Liver (tissue), 3 donors: Measurements from ENCODE around the gene RAB4B.

Experiments
- GABPA ChIP-seq, 2 donors: IDR thresholded peaks in 1 of 2; conservative IDR thresholded peaks in 1 of 2; 2 replicates each; pipeline ENCODE4 v1.6.1; 2016; ENCODE audit warnings: antibody characterized with exemption in 2 of 2, mild to moderate bottlenecking in 1 of 2, moderate library complexity in 1 of 2
- HNF4A ChIP-seq, 2 donors: conservative IDR thresholded peaks; 2 replicates each; pipeline ENCODE4 v1.6.1; 2016; ENCODE audit warnings: antibody characterized with exemption in 2 of 2, mild to moderate bottlenecking in 2 of 2
- HNF4G ChIP-seq: IDR thresholded peaks from 2 replicates; pipeline ENCODE4 v1.6.1; 2016; ENCODE audit warnings: antibody characterized with exemption
- RAD21 ChIP-seq, 2 donors: IDR thresholded peaks; 2 replicates each; pipeline ENCODE4 v1.6.1; 2016; ENCODE audit warnings: antibody characterized with exemption in 2 of 2, mild to moderate bottlenecking in 2 of 2
- RXRA ChIP-seq, 2 donors: IDR thresholded peaks; 2 replicates each; pipeline ENCODE4 v1.6.1; 2017 to 2018; ENCODE audit warnings: antibody characterized with exemption in 2 of 2, mild to moderate bottlenecking in 1 of 2
- TF ChIP-seq, protein P1 (sequence below): fragments of 150-350 bp; IDR thresholded peaks from 2 replicates; pipeline ENCODE4 v1.5.1; 2017; ENCODE audit warnings: improper control_type of control experiment, low read depth, low read length; ENCODE audit not compliant: missing input control
- TF ChIP-seq, protein P2 (sequence below): IDR thresholded peaks from 2 replicates; pipeline ENCODE4 v1.6.1; 2016; ENCODE audit warnings: antibody characterized with exemption, mild to moderate bottlenecking
- TF ChIP-seq, protein P3 (sequence below): IDR thresholded peaks from 2 replicates; pipeline ENCODE4 v1.6.1; 2016; ENCODE audit warnings: antibody characterized with exemption
- TF ChIP-seq, protein P4 (sequence below): IDR thresholded peaks from 2 replicates; pipeline ENCODE4 v1.6.1; 2016; ENCODE audit warnings: antibody characterized with exemption
- donor health status: healthy.
- donor health status: healthy.

DNA sequence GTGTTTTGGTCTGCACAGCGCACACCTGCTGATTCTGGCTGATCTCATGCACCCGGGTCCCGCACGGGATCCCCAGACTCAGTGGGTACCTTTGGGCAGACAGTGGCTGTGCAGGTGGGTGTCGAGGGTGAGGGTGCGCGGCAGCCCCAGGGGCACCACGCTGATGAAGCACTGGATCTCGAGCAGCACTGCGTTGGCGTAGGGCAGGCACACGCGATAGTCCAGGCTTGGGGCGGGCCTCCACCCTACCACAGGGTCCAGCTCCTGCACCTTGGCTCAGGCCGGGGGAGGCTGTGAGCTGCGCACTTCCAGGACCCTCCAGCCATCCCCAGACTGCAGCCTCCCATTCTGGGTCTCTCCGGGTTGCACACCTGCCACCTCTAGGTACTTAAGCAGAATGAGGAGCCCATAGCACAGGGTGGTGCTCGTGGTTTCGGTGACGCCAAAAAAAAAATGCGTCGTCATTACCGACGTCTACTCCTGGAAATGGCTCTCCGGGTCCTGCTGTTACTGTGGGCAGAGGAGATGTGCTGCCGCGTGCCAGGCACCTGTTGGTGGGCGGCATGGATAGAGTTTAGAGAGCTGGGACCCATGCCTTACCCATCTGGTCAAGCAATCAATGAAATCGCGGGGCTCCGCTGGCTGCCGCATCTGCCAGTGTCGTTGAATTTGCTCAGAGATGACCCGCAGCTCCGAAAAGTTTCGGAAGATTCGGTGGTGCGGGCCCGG is 31.5 kb downstream of the RAB4B start:
- TF ChIP-seq, protein P1, sequence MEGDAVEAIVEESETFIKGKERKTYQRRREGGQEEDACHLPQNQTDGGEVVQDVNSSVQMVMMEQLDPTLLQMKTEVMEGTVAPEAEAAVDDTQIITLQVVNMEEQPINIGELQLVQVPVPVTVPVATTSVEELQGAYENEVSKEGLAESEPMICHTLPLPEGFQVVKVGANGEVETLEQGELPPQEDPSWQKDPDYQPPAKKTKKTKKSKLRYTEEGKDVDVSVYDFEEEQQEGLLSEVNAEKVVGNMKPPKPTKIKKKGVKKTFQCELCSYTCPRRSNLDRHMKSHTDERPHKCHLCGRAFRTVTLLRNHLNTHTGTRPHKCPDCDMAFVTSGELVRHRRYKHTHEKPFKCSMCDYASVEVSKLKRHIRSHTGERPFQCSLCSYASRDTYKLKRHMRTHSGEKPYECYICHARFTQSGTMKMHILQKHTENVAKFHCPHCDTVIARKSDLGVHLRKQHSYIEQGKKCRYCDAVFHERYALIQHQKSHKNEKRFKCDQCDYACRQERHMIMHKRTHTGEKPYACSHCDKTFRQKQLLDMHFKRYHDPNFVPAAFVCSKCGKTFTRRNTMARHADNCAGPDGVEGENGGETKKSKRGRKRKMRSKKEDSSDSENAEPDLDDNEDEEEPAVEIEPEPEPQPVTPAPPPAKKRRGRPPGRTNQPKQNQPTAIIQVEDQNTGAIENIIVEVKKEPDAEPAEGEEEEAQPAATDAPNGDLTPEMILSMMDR = no peak
- TF ChIP-seq HNF4G = no peak
- TF ChIP-seq RAD21 (IDR thresholded peaks at IDR 0.05) = no peak
- TF ChIP-seq, protein P2, sequence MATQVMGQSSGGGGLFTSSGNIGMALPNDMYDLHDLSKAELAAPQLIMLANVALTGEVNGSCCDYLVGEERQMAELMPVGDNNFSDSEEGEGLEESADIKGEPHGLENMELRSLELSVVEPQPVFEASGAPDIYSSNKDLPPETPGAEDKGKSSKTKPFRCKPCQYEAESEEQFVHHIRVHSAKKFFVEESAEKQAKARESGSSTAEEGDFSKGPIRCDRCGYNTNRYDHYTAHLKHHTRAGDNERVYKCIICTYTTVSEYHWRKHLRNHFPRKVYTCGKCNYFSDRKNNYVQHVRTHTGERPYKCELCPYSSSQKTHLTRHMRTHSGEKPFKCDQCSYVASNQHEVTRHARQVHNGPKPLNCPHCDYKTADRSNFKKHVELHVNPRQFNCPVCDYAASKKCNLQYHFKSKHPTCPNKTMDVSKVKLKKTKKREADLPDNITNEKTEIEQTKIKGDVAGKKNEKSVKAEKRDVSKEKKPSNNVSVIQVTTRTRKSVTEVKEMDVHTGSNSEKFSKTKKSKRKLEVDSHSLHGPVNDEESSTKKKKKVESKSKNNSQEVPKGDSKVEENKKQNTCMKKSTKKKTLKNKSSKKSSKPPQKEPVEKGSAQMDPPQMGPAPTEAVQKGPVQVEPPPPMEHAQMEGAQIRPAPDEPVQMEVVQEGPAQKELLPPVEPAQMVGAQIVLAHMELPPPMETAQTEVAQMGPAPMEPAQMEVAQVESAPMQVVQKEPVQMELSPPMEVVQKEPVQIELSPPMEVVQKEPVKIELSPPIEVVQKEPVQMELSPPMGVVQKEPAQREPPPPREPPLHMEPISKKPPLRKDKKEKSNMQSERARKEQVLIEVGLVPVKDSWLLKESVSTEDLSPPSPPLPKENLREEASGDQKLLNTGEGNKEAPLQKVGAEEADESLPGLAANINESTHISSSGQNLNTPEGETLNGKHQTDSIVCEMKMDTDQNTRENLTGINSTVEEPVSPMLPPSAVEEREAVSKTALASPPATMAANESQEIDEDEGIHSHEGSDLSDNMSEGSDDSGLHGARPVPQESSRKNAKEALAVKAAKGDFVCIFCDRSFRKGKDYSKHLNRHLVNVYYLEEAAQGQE = no peak
- TF ChIP-seq GABPA (IDR thresholded peaks at IDR 0.05 in 1 of 2, conservative IDR thresholded peaks at IDR 0.05 in 1 of 2) = no peak
- TF ChIP-seq HNF4A (conservative IDR thresholded peaks at IDR 0.05) = no peak
- TF ChIP-seq, protein P3, sequence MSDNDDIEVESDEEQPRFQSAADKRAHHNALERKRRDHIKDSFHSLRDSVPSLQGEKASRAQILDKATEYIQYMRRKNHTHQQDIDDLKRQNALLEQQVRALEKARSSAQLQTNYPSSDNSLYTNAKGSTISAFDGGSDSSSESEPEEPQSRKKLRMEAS = no peak
- TF ChIP-seq, protein P4, sequence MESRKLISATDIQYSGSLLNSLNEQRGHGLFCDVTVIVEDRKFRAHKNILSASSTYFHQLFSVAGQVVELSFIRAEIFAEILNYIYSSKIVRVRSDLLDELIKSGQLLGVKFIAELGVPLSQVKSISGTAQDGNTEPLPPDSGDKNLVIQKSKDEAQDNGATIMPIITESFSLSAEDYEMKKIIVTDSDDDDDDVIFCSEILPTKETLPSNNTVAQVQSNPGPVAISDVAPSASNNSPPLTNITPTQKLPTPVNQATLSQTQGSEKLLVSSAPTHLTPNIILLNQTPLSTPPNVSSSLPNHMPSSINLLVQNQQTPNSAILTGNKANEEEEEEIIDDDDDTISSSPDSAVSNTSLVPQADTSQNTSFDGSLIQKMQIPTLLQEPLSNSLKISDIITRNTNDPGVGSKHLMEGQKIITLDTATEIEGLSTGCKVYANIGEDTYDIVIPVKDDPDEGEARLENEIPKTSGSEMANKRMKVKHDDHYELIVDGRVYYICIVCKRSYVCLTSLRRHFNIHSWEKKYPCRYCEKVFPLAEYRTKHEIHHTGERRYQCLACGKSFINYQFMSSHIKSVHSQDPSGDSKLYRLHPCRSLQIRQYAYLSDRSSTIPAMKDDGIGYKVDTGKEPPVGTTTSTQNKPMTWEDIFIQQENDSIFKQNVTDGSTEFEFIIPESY = no peak
- no peak for TF ChIP-seq RXRA (IDR thresholded peaks at IDR 0.05)
